ENCODE data around the gene CACNA2D3.
A peak's percentile ranks its signal among the peaks of the same experiment; 100 is the strongest.

CACNA2D3 gene

DNA sequence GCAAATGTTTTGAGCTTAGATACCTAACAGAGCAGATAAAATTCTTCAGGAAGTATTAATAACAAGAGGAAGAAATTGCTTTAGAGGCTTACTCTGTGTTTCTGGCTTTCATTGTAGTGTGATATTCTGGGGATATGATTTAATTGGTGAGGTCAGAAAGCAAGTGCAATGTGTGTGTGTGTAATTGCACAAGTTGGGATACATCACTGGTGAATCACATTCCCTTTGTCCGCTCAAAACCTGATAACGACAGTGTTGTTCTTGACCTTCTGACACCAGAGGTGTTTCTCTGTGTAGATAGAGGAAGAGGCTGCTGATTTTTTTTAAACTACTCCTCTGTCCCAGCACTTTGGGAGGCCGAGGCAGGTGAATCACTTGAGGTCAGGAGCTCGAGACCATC, 161.1 kb downstream of the CACNA2D3 start:
- no peak for DNase-seq

DNA sequence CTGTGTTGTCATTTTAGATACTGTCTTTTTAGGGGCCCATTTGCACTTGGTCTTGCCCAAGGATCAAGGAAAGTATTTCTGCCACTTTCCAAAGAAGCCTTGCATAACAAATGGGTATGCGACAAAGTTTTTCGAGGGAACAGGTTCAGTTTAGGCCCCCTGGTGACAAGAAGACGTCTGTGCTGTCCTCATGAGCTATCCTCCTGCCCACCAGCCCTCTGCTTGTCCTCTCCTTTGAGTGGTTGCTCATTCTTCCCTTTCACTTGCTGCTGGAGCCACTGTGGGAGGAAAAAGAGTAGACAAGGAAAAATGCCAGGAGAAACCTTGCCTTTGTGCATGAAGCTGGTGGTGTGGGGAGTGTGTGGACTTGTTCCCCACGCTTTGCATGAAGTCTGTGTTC, 171.9 kb downstream of the CACNA2D3 start:
- no peak for DNase-seq

- DNase-seq, result no peak
Measured at GRCh38 chr3:54296531-54296930, 174.2 kb downstream of the CACNA2D3 start.

DNA sequence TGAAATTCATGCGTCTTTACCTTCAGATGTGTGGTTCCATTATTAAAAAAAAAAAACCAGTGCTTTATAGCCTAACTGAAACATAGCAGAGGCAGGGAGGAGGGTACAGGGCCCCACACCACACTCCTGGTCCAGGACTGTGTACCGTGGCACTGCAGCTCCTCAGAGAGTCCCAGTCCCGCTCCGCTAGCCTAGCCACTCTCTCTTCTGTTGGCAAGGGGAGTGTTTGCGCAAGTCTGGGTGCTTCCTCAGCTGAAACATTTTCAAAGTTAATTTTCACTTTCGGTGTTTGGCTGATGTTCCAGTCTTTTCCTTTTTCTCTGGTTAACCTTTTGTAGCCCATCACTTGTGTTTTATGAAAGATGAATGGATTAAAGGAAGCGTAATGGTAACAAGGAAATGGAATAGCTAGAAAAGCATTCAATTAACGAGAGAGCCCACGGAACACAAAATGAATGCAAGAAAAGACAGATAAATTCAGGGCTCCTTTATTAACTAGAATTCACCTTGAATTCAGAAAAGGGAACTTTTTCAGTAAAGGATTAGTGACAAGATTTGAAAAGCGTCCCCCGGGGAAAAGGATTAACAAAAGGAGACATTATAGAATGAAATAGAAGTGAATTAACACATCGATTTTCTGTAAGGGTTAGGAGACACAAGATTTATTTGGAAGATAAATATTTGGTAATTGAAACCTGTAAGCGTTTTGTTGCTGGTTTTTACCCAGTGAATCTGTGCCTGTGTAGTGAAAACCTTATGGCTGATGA, 177.0 kb downstream of the CACNA2D3 start:
- peak; percentile 31 for DNase-seq

GRCh38 chr3:54303517-54304375, 181.4 kb downstream of the CACNA2D3 start:
- no peak for DNase-seq

- peak; percentile 24 for DNase-seq
Measured at GRCh38 chr3:54304877-54305276, 182.5 kb downstream of the CACNA2D3 start.

- no peak for DNase-seq
Measured at GRCh38 chr3:54305409-54306099, 183.2 kb downstream of the CACNA2D3 start.

GRCh38 chr3:54307566-54308180, 185.3 kb downstream of the CACNA2D3 start:
- peak; percentile 15 for DNase-seq

GRCh38 chr3:54309601-54310000, 187.2 kb downstream of the CACNA2D3 start:
- no peak for DNase-seq

DNA sequence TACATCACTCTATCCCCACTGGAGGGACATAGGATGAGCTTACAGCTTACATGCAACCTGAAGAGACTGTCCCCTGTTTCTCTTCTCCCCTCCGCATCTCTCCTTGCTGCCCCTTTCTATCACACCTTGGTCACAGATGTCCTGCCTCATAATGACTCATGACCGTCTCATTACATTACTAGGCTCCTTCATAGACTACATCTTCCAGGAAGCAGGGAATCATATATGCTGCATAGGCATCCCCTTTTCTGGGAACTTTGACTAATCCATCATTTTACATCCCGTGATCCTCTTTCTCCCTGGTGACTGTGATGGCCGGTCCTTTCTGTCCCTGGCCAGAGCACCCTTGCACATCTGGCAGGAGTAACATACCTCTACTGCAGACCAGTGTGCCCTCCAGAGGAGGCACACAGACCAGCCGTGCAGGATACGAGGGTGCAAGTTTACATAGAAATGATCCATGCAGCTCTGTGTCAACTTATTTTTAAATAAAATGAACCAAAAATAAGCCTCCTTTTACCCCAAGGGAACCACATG, 188.9 kb downstream of the CACNA2D3 start:
- DNase-seq, result no peak

DNA sequence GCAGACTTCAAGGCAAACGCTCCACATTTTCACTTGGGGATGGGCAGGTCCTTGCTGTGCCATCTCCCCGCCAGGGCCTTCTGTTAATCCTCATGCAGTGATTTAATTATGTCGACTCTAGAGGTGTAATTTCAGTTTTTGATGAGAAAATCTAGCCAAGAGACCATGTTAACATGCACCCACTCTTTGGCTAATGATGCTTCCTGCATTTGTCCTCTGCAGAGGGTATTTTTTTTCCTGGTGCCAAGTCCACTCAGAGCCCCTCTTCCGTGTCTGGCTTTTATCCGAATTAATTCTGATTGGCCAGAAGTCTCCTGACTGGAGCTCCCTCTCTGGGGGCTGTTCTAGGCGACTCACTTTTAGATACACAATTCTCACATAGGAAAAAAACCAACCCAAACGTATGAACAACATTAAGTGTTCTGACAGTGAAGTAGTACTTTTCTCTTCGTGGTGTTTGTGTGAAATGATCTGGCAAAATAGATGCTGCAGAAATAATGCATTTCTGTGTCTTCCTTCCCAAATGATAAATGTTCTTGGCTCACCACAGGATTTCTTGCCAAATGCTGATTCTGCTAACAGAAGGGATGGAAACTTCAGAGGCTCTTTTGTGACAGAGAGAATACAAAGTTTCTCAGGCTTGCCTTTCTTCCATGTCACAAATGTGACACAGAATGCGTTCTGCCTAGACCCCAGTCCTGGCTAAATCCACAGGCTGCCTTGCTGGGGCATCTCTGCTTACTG, 190.0 kb downstream of the CACNA2D3 start:
- no peak for DNase-seq

DNA sequence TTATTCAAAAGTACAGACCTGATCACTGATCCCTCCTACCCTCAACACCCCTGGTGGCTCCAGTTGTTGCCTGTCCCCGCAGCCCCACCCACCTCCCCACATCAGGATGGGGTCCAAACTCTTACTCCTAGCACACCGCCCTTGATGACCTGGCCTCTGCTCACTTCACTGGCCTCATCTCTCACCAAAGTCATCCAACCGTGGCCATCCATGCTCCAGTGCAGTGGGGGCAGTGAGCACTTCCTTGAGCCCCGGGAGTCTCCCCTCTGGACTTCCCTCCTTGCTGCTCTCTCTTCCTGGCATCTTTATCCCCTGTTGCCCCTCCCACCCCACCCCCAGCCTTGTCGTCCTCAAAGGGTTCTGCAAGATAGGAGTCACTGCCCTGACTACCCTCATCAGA, 191.1 kb downstream of the CACNA2D3 start:
- DNase-seq, result no peak

GRCh38 chr3:54321520-54321919, 199.2 kb downstream of the CACNA2D3 start:
- DNase-seq, result no peak

- peak; percentile 44 for DNase-seq
Measured at GRCh38 chr3:54322354-54322753, 200.0 kb downstream of the CACNA2D3 start.

- DNase-seq, result no peak
Measured at GRCh38 chr3:54324103-54324502, 201.8 kb downstream of the CACNA2D3 start.

- no peak for DNase-seq
Measured at GRCh38 chr3:54326951-54327350, 204.6 kb downstream of the CACNA2D3 start.

DNA sequence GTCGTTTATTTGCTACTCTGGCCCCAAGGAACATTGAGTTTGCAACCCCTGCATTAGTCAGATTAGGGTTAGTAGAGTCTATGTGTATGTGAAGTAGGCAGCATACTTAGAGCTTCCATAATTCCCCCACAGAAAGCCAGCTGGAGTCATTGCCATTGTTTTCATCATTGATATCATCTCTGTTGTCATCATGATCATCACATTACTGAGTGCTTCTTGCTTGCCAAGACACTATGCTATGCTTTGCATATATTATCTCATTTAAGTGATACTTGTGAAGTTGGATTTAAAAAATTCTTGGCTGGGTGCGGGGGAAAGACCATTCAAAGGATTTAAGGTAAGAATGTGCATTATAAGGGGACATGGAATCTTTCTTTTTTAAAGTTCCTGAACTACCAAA, 209.0 kb downstream of the CACNA2D3 start:
- no peak for DNase-seq

- no peak for DNase-seq
Measured at GRCh38 chr3:54337846-54338245, 215.5 kb downstream of the CACNA2D3 start.

GRCh38 chr3:54339608-54340007, 217.3 kb downstream of the CACNA2D3 start:
- DNase-seq, result no peak

GRCh38 chr3:54341811-54342210, 219.5 kb downstream of the CACNA2D3 start:
- DNase-seq, result no peak

DNA sequence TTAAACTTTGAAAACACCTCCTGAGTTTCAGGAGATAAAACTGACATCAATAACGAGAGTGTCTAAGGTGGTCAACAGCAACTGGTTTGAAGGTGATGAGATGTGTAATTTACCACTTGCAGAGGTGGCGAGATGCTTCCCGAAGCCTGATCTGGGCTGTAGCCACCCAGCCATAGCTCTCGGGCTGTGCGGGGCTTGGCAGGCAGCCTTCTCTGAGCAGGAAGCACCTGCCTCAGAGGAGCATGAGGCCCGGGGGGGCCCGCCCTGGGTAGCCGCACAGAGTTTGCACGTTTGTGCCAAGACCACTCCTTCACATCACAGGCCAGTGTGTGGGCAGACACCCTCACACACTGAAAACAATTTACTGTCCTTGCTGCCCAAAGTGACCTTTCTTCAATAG, 220.3 kb downstream of the CACNA2D3 start:
- peak; percentile 69 for DNase-seq

- DNase-seq, result no peak
Measured at GRCh38 chr3:54343495-54343894, 221.1 kb downstream of the CACNA2D3 start.

Data from NCI-H345 (cell line).